ENCODE measurements around the gene FBXL16. TPM values are rescaled to one million over a fixed set of nuclear protein-coding genes. Genes with fewer than 3 reads are reported as not detected.

Gene FBXL16
- total RNA-seq, 1 experiment from 2014 or later: 22.2 TPM

- Histone ChIP-seq H4K20me1 (ENCODE audit: insufficient read depth) (no peaks in the 10 kb centered on the region), H3K4me1 (replicated peaks; ENCODE audit: insufficient read depth) (peaks cover 17% of the 10 kb centered on the region), H3F3A (ENCODE audit: insufficient read depth, low read depth) (peaks cover 10% of the 10 kb centered on the region; the same call in 1 of the 2 replicates), H3K27me3 (ENCODE audit: insufficient read depth, low read depth) (no peaks in the 10 kb centered on the region), H3K4me2 (no peak overlapping the region), H3K9me3 (ENCODE audit: insufficient read depth, low read depth) (no peaks in the 10 kb centered on the region), H3K79me2 (ENCODE audit: low read depth) (peaks cover 22% of the 10 kb centered on the region), H2AFZ (no peak overlapping the region), H3K9me2 (ENCODE audit: insufficient read depth) (no peaks in the 10 kb centered on the region), H3K27ac (no peak overlapping the region), H3K36me3 (ENCODE audit: low read depth) (no peaks in the 10 kb centered on the region), H3K4me3 (no peak overlapping the region)
- no peak for DNase-seq
- POLR2A ChIA-PET (ENCODE audit: unreplicated experiment): no interaction called here
- CTCF ChIA-PET: no interaction called here
- BruUV-seq (replicated peaks): no TSS peak
- TF ChIP-seq EZH2 (IDR thresholded peaks at IDR 0.05; ENCODE audit: low read depth) (no peak), CTCF (conservative IDR thresholded peaks at IDR 0.05) (no peak)
- intact Hi-C loops (cut with micrococcal nuclease; ENCODE audit: unreplicated experiment): no loop called here
Measured at GRCh38 chr16:652454-653305, 52.9 kb downstream of the FBXL16 start.

- POLR2A ChIA-PET (ENCODE audit: unreplicated experiment): no interaction called here
- TF ChIP-seq EZH2 (IDR thresholded peaks at IDR 0.05; ENCODE audit: low read depth) (no peak), CTCF (conservative IDR thresholded peaks at IDR 0.05) (no peak)
- H4K20me1 ChIP-seq (ENCODE audit: insufficient read depth): peaks cover 4% of the 10 kb centered on the region; the same call in 1 of the 2 replicates
- BruUV-seq (replicated peaks): no TSS peak
- peaks cover 10% of the 10 kb centered on the region; the same call in 1 of the 2 replicates for H3F3A ChIP-seq (ENCODE audit: insufficient read depth, low read depth)
- H3K36me3 ChIP-seq (ENCODE audit: low read depth): no peaks in the 10 kb centered on the region
- DNase-seq: no peak
- intact Hi-C loops (cut with micrococcal nuclease; ENCODE audit: unreplicated experiment): no loop called here
- CTCF ChIA-PET: no interaction called here
- no peaks in the 10 kb centered on the region for H3K9me3 ChIP-seq (ENCODE audit: insufficient read depth, low read depth)
- H3K4me3 ChIP-seq: no peak overlapping the region
- no peaks in the 10 kb centered on the region for H3K9me2 ChIP-seq (ENCODE audit: insufficient read depth)
- H3K27ac ChIP-seq: no peak overlapping the region
- no peaks in the 10 kb centered on the region for H3K27me3 ChIP-seq (ENCODE audit: insufficient read depth, low read depth)
- H3K4me2 ChIP-seq: no peak overlapping the region
- no peak overlapping the region for H2AFZ ChIP-seq
- peaks cover 26% of the 10 kb centered on the region for H3K4me1 ChIP-seq (replicated peaks; ENCODE audit: insufficient read depth)
- peaks cover 30% of the 10 kb centered on the region for H3K79me2 ChIP-seq (ENCODE audit: low read depth)
Measured at GRCh38 chr16:651844-652243, 53.8 kb downstream of the FBXL16 start.

DNA sequence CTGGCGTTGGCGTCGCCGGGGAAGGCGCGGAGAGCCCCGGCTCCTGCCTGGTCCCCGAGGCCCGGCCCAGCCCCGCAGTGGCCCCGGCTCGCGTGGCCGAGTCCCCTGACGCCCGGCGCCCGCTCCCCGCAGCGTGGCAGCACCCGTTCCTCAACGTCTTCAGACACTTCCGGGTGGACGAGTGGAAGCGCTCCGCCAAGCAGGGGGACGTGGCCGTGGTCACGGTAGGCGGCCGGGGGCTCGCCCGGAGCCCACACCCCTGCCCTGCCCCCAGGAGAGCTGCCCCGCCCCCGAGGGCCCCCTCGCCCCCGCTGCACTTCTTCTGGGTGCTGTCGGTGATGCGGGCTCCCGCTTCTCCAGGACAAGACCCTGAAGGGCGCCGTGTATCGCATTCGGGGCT is 56.0 kb downstream of the FBXL16 start:
- peak overlapping the region; percentile 85 for H3K4me3 ChIP-seq
- peak overlapping the region; percentile 92 for H3K4me2 ChIP-seq
- no TSS peak for BruUV-seq (replicated peaks)
- no peaks in the 10 kb centered on the region for H3K9me3 ChIP-seq (ENCODE audit: insufficient read depth, low read depth)
- peaks cover 28% of the 10 kb centered on the region for H3F3A ChIP-seq (ENCODE audit: insufficient read depth, low read depth)
- peaks cover 48% of the 10 kb centered on the region for H3K4me1 ChIP-seq (replicated peaks; ENCODE audit: insufficient read depth)
- H3K27me3 ChIP-seq (ENCODE audit: insufficient read depth, low read depth): no peaks in the 10 kb centered on the region
- POLR2A ChIA-PET (ENCODE audit: unreplicated experiment): interaction anchor here (0.7 kb wide), 3 partner anchors 29 to 123 kb away, joined by 3 to 6 read pairs (median 4); no protein-coding TSS in a partner anchor
- CTCF ChIA-PET: interaction anchor here (0.7 kb wide), 1 partner anchor 27 kb away, joined by 7 read pairs; no protein-coding TSS in a partner anchor
- TF ChIP-seq EZH2 (IDR thresholded peaks at IDR 0.05; ENCODE audit: low read depth): no peak
- no peak for TF ChIP-seq CTCF (conservative IDR thresholded peaks at IDR 0.05)
- H3K36me3 ChIP-seq (ENCODE audit: low read depth): no peaks in the 10 kb centered on the region
- peaks cover 17% of the 10 kb centered on the region; the same call in 1 of the 2 replicates for H4K20me1 ChIP-seq (ENCODE audit: insufficient read depth)
- no peak for DNase-seq
- no peak overlapping the region for H3K27ac ChIP-seq
- peak overlapping the region; percentile 90 for H2AFZ ChIP-seq
- H3K9me2 ChIP-seq (ENCODE audit: insufficient read depth): no peaks in the 10 kb centered on the region
- peaks cover 48% of the 10 kb centered on the region for H3K79me2 ChIP-seq (ENCODE audit: low read depth)
- intact Hi-C loops (cut with micrococcal nuclease; ENCODE audit: unreplicated experiment): loop anchor here (1.0 to 10.0 kb wide), 3 partner anchors 56 to 265 kb away; partner anchors contain the start of genes CAPN15 and PGAP6

Data from PC-9 (cell line).